Cardiac fibroblast (primary cell): ENCODE measurements around the gene TEF.

Experiments used
- DNase-seq, 2 donors: peaks; one replicate each; pipeline versions ENCODE4 v3.0.0 to v3.0.0-alpha.2; 2010; ENCODE audit warnings: low read depth in 2 of 2
- H3K4me3 ChIP-seq, 2 donors: replicated peaks in 1 of 2; 1 replicate in 1 of 2; 2 replicates in 1 of 2; pipeline ENCODE4 v1.5.1; 2011; ENCODE audit warnings: low read depth in 2 of 2, low read length in 2 of 2, mild to moderate bottlenecking in 2 of 2, moderate library complexity in 1 of 2
- CTCF ChIP-seq: IDR thresholded peaks from one replicate; pipeline ENCODE4 v1.5.1; 2011; ENCODE audit warnings: low read depth, mild to moderate bottlenecking, low read length, inconsistent platforms

Gene TEF

GRCh38 chr22:41359376-41359775 is 22.4 kb upstream of the TEF start:
- no peak for DNase-seq
- no peak overlapping the region for H3K4me3 ChIP-seq
- TF ChIP-seq CTCF = no peak

- no peak for TF ChIP-seq CTCF
- H3K4me3 ChIP-seq = no peak overlapping the region
- no peak for DNase-seq
Observed at GRCh38 chr22:41360126-41360525, 21.6 kb upstream of the TEF start.

- TF ChIP-seq CTCF = no peak
Observed at GRCh38 chr22:41361716-41362310, 19.9 kb upstream of the TEF start.

GRCh38 chr22:41362615-41363014 is 19.1 kb upstream of the TEF start:
- no peak overlapping the region for H3K4me3 ChIP-seq
- DNase-seq = no peak
- TF ChIP-seq CTCF = no peak

More at GRCh38 chr22:41361716-41362310, 19.9 kb upstream of the TEF start:
- no peak overlapping the region for H3K4me3 ChIP-seq
- peak; percentile 16 to 59 for DNase-seq

- H3K4me3 ChIP-seq = no peak overlapping the region
- TF ChIP-seq CTCF = no peak
- DNase-seq = no peak
Observed at GRCh38 chr22:41364233-41364632, 17.5 kb upstream of the TEF start.

- H3K4me3 ChIP-seq = no peak overlapping the region
- no peak for TF ChIP-seq CTCF
- DNase-seq = no peak
Observed at GRCh38 chr22:41364955-41365354, 16.8 kb upstream of the TEF start.

GRCh38 chr22:41365425-41365824 is 16.3 kb upstream of the TEF start:
- DNase-seq = no peak
- no peak for TF ChIP-seq CTCF

More at GRCh38 chr22:41365425-41365824, 16.3 kb upstream of the TEF start:
- H3K4me3 ChIP-seq = no peak overlapping the region
